Activated effector memory CD4-positive, alpha-beta T cell treated with anti-CD3 and anti-CD28 coated beads, Interleukin-2, amount 50 U/mL, for 16 hours (primary cell): ENCODE measurements around the gene BDH1.
"Not testable (repeated sequence)": the region's sequence is repeated elsewhere in the genome, so short reads cannot be mapped to it uniquely, and the experiment has no call there.

Experiments used
- DNase-seq: peaks from one replicate; pipeline ENCODE4 v3.0.0-alpha.2; 2020

Gene BDH1

GRCh38 chr3:197555281-197556261, at the start of gene BDH1:
Gene BDH1 (minus strand): TSS chr3:197555968. CDS start chr3:197546443, 9,525 bp downstream.
- peak; percentile 86 for DNase-seq

GRCh38 chr3:197603317-197603933, 47.7 kb upstream of the BDH1 start:
- DNase-seq = no peak

- DNase-seq = not testable (repeated sequence)
Observed at GRCh38 chr3:197602351-197602750, 46.6 kb upstream of the BDH1 start.

GRCh38 chr3:197601566-197601840, 45.7 kb upstream of the BDH1 start:
- not testable (repeated sequence) for DNase-seq

GRCh38 chr3:197600796-197601565, 45.2 kb upstream of the BDH1 start:
- DNase-seq = no peak

- peak; percentile 90 for DNase-seq
Observed at GRCh38 chr3:197599089-197599765, 43.5 kb upstream of the BDH1 start.

GRCh38 chr3:197598404-197598980, 42.7 kb upstream of the BDH1 start:
- DNase-seq = no peak

GRCh38 chr3:197597335-197597734, 41.6 kb upstream of the BDH1 start:
- DNase-seq = no peak

- no peak for DNase-seq
Observed at GRCh38 chr3:197595470-197596185, 39.9 kb upstream of the BDH1 start.

GRCh38 chr3:197593046-197593380, 37.2 kb upstream of the BDH1 start:
- no peak for DNase-seq

GRCh38 chr3:197592361-197593045, 36.7 kb upstream of the BDH1 start:
- no peak for DNase-seq

GRCh38 chr3:197591816-197592215, 36.0 kb upstream of the BDH1 start:
- no peak for DNase-seq

GRCh38 chr3:197590313-197590962, 34.7 kb upstream of the BDH1 start:
- DNase-seq = no peak

GRCh38 chr3:197589545-197589944, 33.8 kb upstream of the BDH1 start:
- no peak for DNase-seq

GRCh38 chr3:197586768-197587167, 31.0 kb upstream of the BDH1 start:
- DNase-seq = not testable (repeated sequence)

GRCh38 chr3:197586181-197586580, 30.4 kb upstream of the BDH1 start:
- no peak for DNase-seq

GRCh38 chr3:197584733-197585132, 29.0 kb upstream of the BDH1 start:
- DNase-seq = no peak

GRCh38 chr3:197583371-197583770, 27.6 kb upstream of the BDH1 start:
- no peak for DNase-seq

- DNase-seq = no peak
Observed at GRCh38 chr3:197580253-197580691, 24.5 kb upstream of the BDH1 start.

GRCh38 chr3:197578376-197578775, 22.6 kb upstream of the BDH1 start:
- no peak for DNase-seq
